HG02973 (cell line): Measurements from ENCODE around the gene TSACC.
"Not testable (repeated sequence)": the region's sequence is repeated elsewhere in the genome, so short reads cannot be mapped to it uniquely, and the experiment has no call there.

Source experiments
- ATAC-seq: cut with Tn5 transposase; IDR thresholded peaks from one replicate; pipeline ENCODE4 v1.9.1; 2021; ENCODE audit warnings: moderate library complexity; ENCODE audit not compliant: unreplicated experiment

The TSACC gene

GRCh38 chr1:156346035-156346434 is 7.7 kb downstream of the TSACC start:
- ATAC-seq, result not testable (repeated sequence)

GRCh38 chr1:156346636-156347035 is 8.3 kb downstream of the TSACC start:
- ATAC-seq, result no peak

GRCh38 chr1:156347331-156347730 is 9.0 kb downstream of the TSACC start:
- no peak for ATAC-seq

GRCh38 chr1:156352481-156352880 is 14.2 kb downstream of the TSACC start:
- ATAC-seq, result not testable (repeated sequence)

- no peak for ATAC-seq
These were observed 18.0 kb downstream of the TSACC start for GRCh38 chr1:156356262-156356874.

- no peak for ATAC-seq
These were observed 18.7 kb downstream of the TSACC start for GRCh38 chr1:156356875-156357534.

- no peak for ATAC-seq
These were observed 19.7 kb downstream of the TSACC start for GRCh38 chr1:156357977-156358376.

GRCh38 chr1:156358641-156359040 is 20.3 kb downstream of the TSACC start:
- ATAC-seq, result no peak

GRCh38 chr1:156359249-156359648 is 20.9 kb downstream of the TSACC start:
- no peak for ATAC-seq

GRCh38 chr1:156359973-156360372 is 21.6 kb downstream of the TSACC start:
- no peak for ATAC-seq

GRCh38 chr1:156360534-156360933 is 22.2 kb downstream of the TSACC start:
- no peak for ATAC-seq

GRCh38 chr1:156365754-156366153 is 27.4 kb downstream of the TSACC start:
- no peak for ATAC-seq

GRCh38 chr1:156366378-156367166 is 28.2 kb downstream of the TSACC start:
- no peak for ATAC-seq

- ATAC-seq, result no peak
These were observed 29.2 kb downstream of the TSACC start for GRCh38 chr1:156367383-156368156.

GRCh38 chr1:156368157-156368658 is 29.9 kb downstream of the TSACC start:
- ATAC-seq, result no peak

GRCh38 chr1:156368889-156369684 is 30.8 kb downstream of the TSACC start, which contains the start of gene RHBG:
Gene RHBG, plus strand, starts transcription at chr1:156369211. Its CDS starts 39 bp downstream, at chr1:156369250.
- ATAC-seq, result no peak

- ATAC-seq, result not testable (repeated sequence)
These were observed 31.5 kb downstream of the TSACC start for GRCh38 chr1:156369685-156370286.

- ATAC-seq, result no peak
These were observed 33.4 kb downstream of the TSACC start for GRCh38 chr1:156371553-156372264.

GRCh38 chr1:156372265-156372586 is 33.9 kb downstream of the TSACC start:
- ATAC-seq, result no peak
